WTC11 (cell line): ENCODE results near the gene IGFL1. TPM values are rescaled to one million over a fixed set of nuclear protein-coding genes. Genes with fewer than 3 reads are reported as not detected.
"Not testable (repeated sequence)": the region's sequence is repeated elsewhere in the genome, so short reads cannot be mapped to it uniquely, and the experiment has no call there.

Experiments used
- ATAC-seq: fragments of 200-7000 bp; cut with Tn5 transposase; 2 replicates; pipeline ENCODE4 v1.10.0; 2021; ENCODE audit warnings: mild to moderate bottlenecking, moderate library complexity
- CTCF ChIA-PET: fragments of 300-600 bp; sonication (Branson Sonifier 250); formaldehyde crosslinking; loops from one replicate; lab custom pipeline; 2021; ENCODE audit warnings: antibody characterized with exemption; lab: Charles Lee
- POLR2A ChIA-PET: fragments of 350-600 bp; sonication (Branson Sonifier 250); formaldehyde crosslinking; loops from one replicate; lab custom pipeline; 2021; ENCODE audit warnings: antibody characterized with exemption; lab: Charles Lee
- DNase-seq: peaks from one replicate; pipeline ENCODE4 v3.0.0; 2021; ENCODE audit warnings: low spot score
- H3K27ac Mint-ChIP-seq: 2 replicates; pipeline ENCODE4 v1.8.0; 2021; ENCODE audit warnings: mixed read lengths
- H3K27me3 Mint-ChIP-seq: 2 replicates; pipeline ENCODE4 v1.8.0; 2021; ENCODE audit warnings: low read depth, mild to moderate bottlenecking, moderate library complexity, mixed read lengths
- H3K36me3 Mint-ChIP-seq: 2 replicates; pipeline ENCODE4 v1.8.0; 2021; ENCODE audit warnings: mixed read lengths
- H3K4me1 Mint-ChIP-seq: 2 replicates; pipeline ENCODE4 v1.8.0; 2022; ENCODE audit warnings: mixed read lengths
- H3K4me3 Mint-ChIP-seq: 2 replicates; pipeline ENCODE4 v1.8.0; 2021; ENCODE audit warnings: mild to moderate bottlenecking, moderate library complexity, mixed read lengths
- H3K9me3 Mint-ChIP-seq: 2 replicates; pipeline ENCODE4 v1.8.0; 2021; ENCODE audit warnings: mixed read lengths
- ATF6 ChIP-seq: sonication (generic); formaldehyde crosslinking; IDR thresholded peaks from 2 replicates; pipeline ENCODE4 v1.8.1; 2023; ENCODE audit warnings: mild to moderate bottlenecking, missing genetic modification reagents
- CBFB ChIP-seq: sonication (generic); formaldehyde crosslinking; IDR thresholded peaks from 2 replicates; pipeline ENCODE4 v1.8.1; 2022; ENCODE audit warnings: mild to moderate bottlenecking, low read depth, missing genetic modification reagents
- CDX4 ChIP-seq: fragments of 250-450 bp; sonication (Bioruptor Pico); IDR thresholded peaks from 2 replicates; pipeline ENCODE4 v1.9.0; 2021; ENCODE audit warnings: moderate library complexity, mild to moderate bottlenecking, inconsistent platforms, borderline replicate concordance
- EMX1 ChIP-seq: fragments of 250-450 bp; sonication (Bioruptor Pico); IDR thresholded peaks from 2 replicates; pipeline ENCODE4 v1.8.0; 2021; ENCODE audit warnings: mild to moderate bottlenecking
- FOXK1 ChIP-seq: sonication (generic); formaldehyde crosslinking; IDR thresholded peaks from 2 replicates; pipeline ENCODE4 v1.8.0; 2022; ENCODE audit warnings: mild to moderate bottlenecking, moderate library complexity, missing genetic modification reagents
- MLX ChIP-seq: sonication (generic); formaldehyde crosslinking; IDR thresholded peaks from 2 replicates; pipeline ENCODE4 v1.8.1; 2023; ENCODE audit warnings: mild to moderate bottlenecking, missing genetic modification reagents, moderate library complexity
- NFATC4 ChIP-seq: fragments of 250-450 bp; sonication (Bioruptor Pico); IDR thresholded peaks from 2 replicates; pipeline ENCODE4 v1.9.0; 2021; ENCODE audit warnings: mild to moderate bottlenecking
- NFE2L1 ChIP-seq: sonication (generic); formaldehyde crosslinking; IDR thresholded peaks from 2 replicates; pipeline ENCODE4 v1.8.1; 2023; ENCODE audit warnings: missing genetic modification reagents
- NR1H2 ChIP-seq: sonication (generic); formaldehyde crosslinking; IDR thresholded peaks from 2 replicates; pipeline ENCODE4 v1.9.0; 2021; ENCODE audit warnings: mild to moderate bottlenecking, moderate library complexity, missing genetic modification reagents
- NR2C2 ChIP-seq: sonication (generic); formaldehyde crosslinking; IDR thresholded peaks from 2 replicates; pipeline ENCODE4 v1.8.0; 2022; ENCODE audit warnings: mild to moderate bottlenecking, missing genetic modification reagents
- PRRX2 ChIP-seq: fragments of 250-450 bp; sonication (Bioruptor Pico); IDR thresholded peaks from 2 replicates; pipeline ENCODE4 v1.8.0; 2021; ENCODE audit warnings: mild to moderate bottlenecking
- TCF7 ChIP-seq: sonication (generic); formaldehyde crosslinking; IDR thresholded peaks from 2 replicates; pipeline ENCODE4 v1.8.0; 2022; ENCODE audit warnings: mild to moderate bottlenecking, low read depth, missing genetic modification reagents, moderate library complexity
- ZNF138 ChIP-seq: sonication (generic); formaldehyde crosslinking; conservative IDR thresholded peaks from 2 replicates; pipeline ENCODE4 v1.8.1; 2022; ENCODE audit warnings: mild to moderate bottlenecking, moderate library complexity, missing genetic modification reagents
- ZNF219 ChIP-seq: sonication (generic); formaldehyde crosslinking; IDR thresholded peaks from 2 replicates; pipeline ENCODE4 v1.8.0; 2023; ENCODE audit warnings: missing genetic modification reagents, mild to moderate bottlenecking, borderline replicate concordance
- ZNF396 ChIP-seq: fragments of 250-450 bp; sonication (Bioruptor Pico); IDR thresholded peaks from 2 replicates; pipeline ENCODE4 v1.8.0; 2021; ENCODE audit warnings: mild to moderate bottlenecking, moderate library complexity, borderline replicate concordance
- ZNF425 ChIP-seq: fragments of 250-450 bp; sonication (Bioruptor Pico); conservative IDR thresholded peaks from 2 replicates; pipeline ENCODE4 v1.9.0; 2021; ENCODE audit warnings: mild to moderate bottlenecking
- ZNF532 ChIP-seq: fragments of 250-450 bp; sonication (Bioruptor Pico); IDR thresholded peaks from 2 replicates; pipeline ENCODE4 v1.9.0; 2021; ENCODE audit warnings: mild to moderate bottlenecking, borderline replicate concordance
- total RNA-seq: library from RNA; stranded (reverse); gene quantifications from 3 replicates; pipeline ENCODE4 v1.2.3, GENCODE V29; 2021

IGFL1 gene
- total RNA-seq, 1 experiment from 2014 or later: not detected

GRCh38 chr19:46232938-46233621 lies 3.5 kb downstream of the IGFL1 start:
- no peaks in the 10 kb centered on the region for H3K4me1 Mint-ChIP-seq
- CTCF ChIA-PET: interaction anchor here (0.8 kb wide), 1 partner anchor 151 kb away, joined by 3 read pairs; no protein-coding TSS in a partner anchor
- no peaks in the 10 kb centered on the region for H3K36me3 Mint-ChIP-seq
- H3K27me3 Mint-ChIP-seq: no peaks in the 10 kb centered on the region; the same call in 1 of the 2 replicates
- H3K4me3 Mint-ChIP-seq: no peak overlapping the region
- DNase-seq: no peak
- TF ChIP-seq MLX (CRISPR knock-in tag): no peak
- TF ChIP-seq ZNF532 (CRISPR knock-in tag): no peak
- TF ChIP-seq FOXK1 (CRISPR knock-in tag): no peak
- no peak for TF ChIP-seq PRRX2 (CRISPR knock-in tag)
- no peak for TF ChIP-seq NFE2L1
- no peak for TF ChIP-seq TCF7 (CRISPR knock-in tag)
- no peak for TF ChIP-seq ZNF138 (CRISPR knock-in tag)
- TF ChIP-seq, all 79 proteins: peak for 0
- Mint-ChIP-seq H3K27ac (no peak overlapping the region), H3K9me3 (no peaks in the 10 kb centered on the region)
- ATAC-seq: no peak
- POLR2A ChIA-PET: no interaction called here

- ATAC-seq, H3K4me1 Mint-ChIP-seq, POLR2A ChIA-PET, H3K4me3 Mint-ChIP-seq, H3K9me3 Mint-ChIP-seq, H3K27ac Mint-ChIP-seq, H3K36me3 Mint-ChIP-seq, DNase-seq, H3K27me3 Mint-ChIP-seq: not testable (repeated sequence)
- CTCF ChIA-PET: interaction anchor here (1.2 kb wide), 1 partner anchor 31 kb away, joined by 3 read pairs; no protein-coding TSS in a partner anchor
Observed at GRCh38 chr19:46233871-46234270, 4.3 kb downstream of the IGFL1 start.

GRCh38 chr19:46238141-46238540 lies 8.6 kb downstream of the IGFL1 start:
- H3K27ac Mint-ChIP-seq, DNase-seq, H3K4me1 Mint-ChIP-seq, H3K27me3 Mint-ChIP-seq, H3K36me3 Mint-ChIP-seq, H3K4me3 Mint-ChIP-seq, H3K9me3 Mint-ChIP-seq, CTCF ChIA-PET, ATAC-seq, POLR2A ChIA-PET: not testable (repeated sequence)

- H3K27me3 Mint-ChIP-seq: no peaks in the 10 kb centered on the region; the same call in none of the 2 replicates
- ChIA-PET POLR2A (no interaction called here), CTCF (interaction anchor here (0.6 to 1.3 kb wide), 5 partner anchors 26 to 162 kb away, joined by 3 to 7 read pairs (median 4); no protein-coding TSS in a partner anchor)
- ATAC-seq (no peak), DNase-seq (no peak)
- H3K4me1 Mint-ChIP-seq: no peaks in the 10 kb centered on the region
- H3K4me3 Mint-ChIP-seq: no peak overlapping the region
- no peaks in the 10 kb centered on the region for H3K9me3 Mint-ChIP-seq
- no peaks in the 10 kb centered on the region for H3K36me3 Mint-ChIP-seq
- H3K27ac Mint-ChIP-seq: no peak overlapping the region
- TF ChIP-seq NR2C2 (CRISPR knock-in tag) (no peak), CBFB (CRISPR knock-in tag) (no peak), CDX4 (CRISPR knock-in tag) (no peak), ZNF396 (no peak), NR1H2 (CRISPR knock-in tag) (no peak), ZNF219 (CRISPR knock-in tag) (no peak), EMX1 (CRISPR knock-in tag) (no peak), ZNF425 (no peak), NFATC4 (CRISPR knock-in tag) (no peak), ATF6 (CRISPR knock-in tag) (no peak)
Observed at GRCh38 chr19:46239193-46240024, 9.9 kb downstream of the IGFL1 start.
